A549 (cell line): ENCODE measurements around the gene SETD7. TPM values are rescaled to one million over a fixed set of nuclear protein-coding genes. Genes with fewer than 3 reads are reported as not detected.

Experiments used
- ATAC-seq, 2 experiments: fragments of 200-7000 bp in 1 of 2; fragments of >200 bp in 1 of 2; cut with Nextera tagmentation in 1 of 2; cut with Tn5 transposase in 1 of 2; 3 replicates each; pipeline versions ENCODE4 v1.8.0 to v1.9.1; 2018 to 2020; ENCODE audit warnings: mild to moderate bottlenecking in 1 of 2, moderate library complexity in 1 of 2
- CTCF ChIA-PET: fragments of 300-600 bp; sonication (Branson Sonifier 250); formaldehyde crosslinking; extraction: SDS; loops from one replicate; lab custom pipeline; 2021; ENCODE audit warnings: antibody characterized with exemption, inconsistent platforms; lab: Yijun Ruan, JAX
- POLR2A ChIA-PET: fragments of 350-600 bp; formaldehyde crosslinking; extraction: SDS; loops from one replicate; lab custom pipeline; 2021; ENCODE audit warnings: antibody characterized with exemption, inconsistent platforms; lab: Yijun Ruan, JAX
- DNase-seq, 2 experiments: peaks; one replicate each; pipeline versions ENCODE4 v3.0.0 to v3.0.0-alpha.2; 2011 to 2016; ENCODE audit warnings: low read depth in 1 of 2, low spot score in 1 of 2
- FAIRE-seq: peaks from 2 replicates; lab custom pipeline; 2011; peaks lifted over from hg19 to GRCh38; lab: Jason Lieb, UNC
- H3K27ac ChIP-seq, 2 experiments: fragments of >200 bp; sonication (Bioruptor Twin); formaldehyde crosslinking; 3 replicates each; pipeline ENCODE4 v1.5.1; 2016 to 2017
- H3K4me1 ChIP-seq: fragments of >200 bp; sonication (Bioruptor Twin); formaldehyde crosslinking; 3 replicates; pipeline ENCODE4 v1.6.1; 2016
- H3K4me2 ChIP-seq: fragments of >200 bp; sonication (Bioruptor Twin); formaldehyde crosslinking; 3 replicates; pipeline ENCODE4 v1.6.1; 2016
- H3K4me3 ChIP-seq: fragments of >200 bp; sonication (Bioruptor Twin); formaldehyde crosslinking; 3 replicates; pipeline ENCODE4 v1.5.1; 2016
- H3K9me3 ChIP-seq: fragments of >200 bp; sonication (Bioruptor Twin); formaldehyde crosslinking; 3 replicates; pipeline ENCODE4 v1.6.1; 2016
- BHLHE40 ChIP-seq: IDR thresholded peaks from 2 replicates; pipeline ENCODE4 v1.6.1; 2012; ENCODE audit warnings: low read depth, low read length, inconsistent platforms
- CBX2 ChIP-seq: fragments of 200-600 bp; sonication (generic); IDR thresholded peaks from 2 replicates; pipeline ENCODE4 v1.6.1; 2016; ENCODE audit warnings: low read depth, mild to moderate bottlenecking, borderline replicate concordance
- CBX8 ChIP-seq: fragments of 200-600 bp; sonication (generic); IDR thresholded peaks from 2 replicates; pipeline ENCODE4 v1.6.1; 2016
- CHD4 ChIP-seq: fragments of 200-600 bp; sonication (generic); IDR thresholded peaks from 2 replicates; pipeline ENCODE4 v1.6.1; 2016; ENCODE audit warnings: antibody characterized with exemption, mild to moderate bottlenecking, borderline replicate concordance
- EP300 ChIP-seq, 2 experiments: fragments of >200 bp; sonication (Bioruptor Twin); formaldehyde crosslinking; IDR thresholded peaks; 2 replicates in 1 of 2; 3 replicates in 1 of 2; pipeline ENCODE4 v1.6.1; 2016 to 2017
- HOXB13 ChIP-seq: fragments of 250-450 bp; sonication (Bioruptor Pico); IDR thresholded peaks from 2 replicates; pipeline ENCODE4 v1.5.0; 2020; ENCODE audit warnings: low read depth, mild to moderate bottlenecking, moderate library complexity
- JUNB ChIP-seq: fragments of >200 bp; sonication (Bioruptor Twin); formaldehyde crosslinking; IDR thresholded peaks from 2 replicates; pipeline ENCODE4 v1.6.1; 2016
- KDM5A ChIP-seq: fragments of 200-600 bp; sonication (generic); IDR thresholded peaks from 2 replicates; pipeline ENCODE4 v1.6.1; 2016; ENCODE audit warnings: antibody characterized with exemption, mild to moderate bottlenecking
- MAX ChIP-seq: IDR thresholded peaks from 2 replicates; pipeline ENCODE4 v1.6.1; 2012
- NFE2L2 ChIP-seq: fragments of 150-350 bp; conservative IDR thresholded peaks from 2 replicates; pipeline ENCODE4 v1.6.1; 2014; ENCODE audit warnings: low read length
- PBX3 ChIP-seq: IDR thresholded peaks from 2 replicates; pipeline ENCODE4 v1.6.1; 2012
- POLR2A ChIP-seq: IDR thresholded peaks from 2 replicates; pipeline ENCODE4 v1.6.1; 2012; ENCODE audit warnings: mild to moderate bottlenecking, low read length
- RCOR1 ChIP-seq: fragments of 150-350 bp; IDR thresholded peaks from 2 replicates; pipeline ENCODE4 v1.6.1; 2014; ENCODE audit warnings: antibody characterized with exemption, low read length, low read depth
- REST ChIP-seq: fragments of 200-600 bp; sonication (generic); IDR thresholded peaks from 2 replicates; pipeline ENCODE4 v1.6.1; 2016; ENCODE audit warnings: antibody characterized with exemption, mild to moderate bottlenecking, moderate library complexity
- SMC3 ChIP-seq: fragments of >200 bp; sonication (Bioruptor Twin); formaldehyde crosslinking; IDR thresholded peaks from 3 replicates; pipeline ENCODE4 v1.6.1; 2018; ENCODE audit warnings: inconsistent platforms
- USF2 ChIP-seq: fragments of 450-650 bp; IDR thresholded peaks from 2 replicates; pipeline ENCODE4 v1.6.1; 2014; ENCODE audit warnings: antibody characterized with exemption
- ZFP36 ChIP-seq: fragments of 450-650 bp; IDR thresholded peaks from 2 replicates; pipeline ENCODE4 v1.6.1; 2014; ENCODE audit warnings: borderline replicate concordance; ENCODE audit not compliant: partially characterized antibody
- ZNF302 ChIP-seq: fragments of 250-450 bp; sonication (Bioruptor Pico); IDR thresholded peaks from 2 replicates; pipeline ENCODE4 v1.9.0; 2021; ENCODE audit warnings: inconsistent platforms, mild to moderate bottlenecking, moderate library complexity
- WGBS: methylation state at CpG from one replicate; pipeline ENCODE4 v1.1.6; 2017; ENCODE audit errors: missing lambda C conversion rate; 5-methylcytosine and 5-hydroxymethylcytosine counted together
- polyA plus RNA-seq, 4 experiments: library from polyadenylated mRNA; depleted of rRNA in 3 of 4; stranded (reverse); fragments of >200 nt; fragmentation: RNase III in 1 of 4; extraction: RNeasy Plus Mini Kit Qiagen cat#74134 plus additional on column Dnase treatment in 1 of 4; gene quantifications; 2 replicates in 3 of 4; 3 replicates in 1 of 4; pipeline ENCODE4 v1.2.3, GENCODE V29; 2011 to 2017

Gene SETD7
- polyA plus RNA-seq, 2 of the 4 experiments (the other 2 are of a cell fraction) = 30.6 to 39.1 TPM

GRCh38 chr4:139470295-139470694 is 85.7 kb downstream of the SETD7 start (continued):
- TF ChIP-seq USF2 = no peak
- no peak for TF ChIP-seq POLR2A
- TF ChIP-seq MAX = no peak
- TF ChIP-seq CBX8 = no peak
- TF ChIP-seq SMC3 = no peak
- TF ChIP-seq CHD4 = no peak
- TF ChIP-seq HOXB13 = no peak

GRCh38 chr4:139469869-139470268 is 86.2 kb downstream of the SETD7 start:
- no CpG with 5 or more reads among the region's 1 CpG for WGBS

More at GRCh38 chr4:139469869-139470268, 86.2 kb downstream of the SETD7 start:
- H3K4me2 ChIP-seq = no peak overlapping the region
- no peak overlapping the region for H3K27ac ChIP-seq
- no peaks in the 10 kb centered on the region for H3K9me3 ChIP-seq
- TF ChIP-seq JUNB (no peak), KDM5A (no peak), HOXB13 (no peak), RCOR1 (no peak), EP300 (IDR thresholded peaks at IDR 0.05) (no peak), USF2 (no peak), BHLHE40 (no peak), NFE2L2 (no peak), PBX3 (no peak), ZNF302 (CRISPR knock-in tag) (no peak), CBX2 (no peak), ZFP36 (no peak), REST (no peak)
- POLR2A ChIA-PET = no interaction called here
- DNase-seq (no peak), FAIRE-seq (no peak), ATAC-seq (no peak)
- no peak overlapping the region for H3K4me3 ChIP-seq
- no peaks in the 10 kb centered on the region for H3K4me1 ChIP-seq
- CTCF ChIA-PET = no interaction called here
